ENCODE data around the gene ANKRD10.
"Not testable (repeated sequence)": the region's sequence is repeated elsewhere in the genome, so short reads cannot be mapped to it uniquely, and the experiment has no call there.

- not testable (repeated sequence) for TF ChIP-seq FOXM1 (IDR thresholded peaks at IDR 0.05; ENCODE audit: borderline replicate concordance, low read depth); RAD21 (IDR thresholded peaks at IDR 0.05; ENCODE audit: low read depth); REST (IDR thresholded peaks at IDR 0.05; ENCODE audit: low read depth); TEAD4 (IDR thresholded peaks at IDR 0.05)
Observed at GRCh38 chr13:110955072-110955503, 40.2 kb upstream of the ANKRD10 start.
